Measurements from ENCODE around the gene CAVIN1. TPM values are rescaled to one million over a fixed set of nuclear protein-coding genes. Genes with fewer than 3 reads are reported as not detected.

The CAVIN1 gene
- total and polyA plus RNA-seq, 2 experiments from 2014 or later: 18.1 to 35.7 TPM

DNA sequence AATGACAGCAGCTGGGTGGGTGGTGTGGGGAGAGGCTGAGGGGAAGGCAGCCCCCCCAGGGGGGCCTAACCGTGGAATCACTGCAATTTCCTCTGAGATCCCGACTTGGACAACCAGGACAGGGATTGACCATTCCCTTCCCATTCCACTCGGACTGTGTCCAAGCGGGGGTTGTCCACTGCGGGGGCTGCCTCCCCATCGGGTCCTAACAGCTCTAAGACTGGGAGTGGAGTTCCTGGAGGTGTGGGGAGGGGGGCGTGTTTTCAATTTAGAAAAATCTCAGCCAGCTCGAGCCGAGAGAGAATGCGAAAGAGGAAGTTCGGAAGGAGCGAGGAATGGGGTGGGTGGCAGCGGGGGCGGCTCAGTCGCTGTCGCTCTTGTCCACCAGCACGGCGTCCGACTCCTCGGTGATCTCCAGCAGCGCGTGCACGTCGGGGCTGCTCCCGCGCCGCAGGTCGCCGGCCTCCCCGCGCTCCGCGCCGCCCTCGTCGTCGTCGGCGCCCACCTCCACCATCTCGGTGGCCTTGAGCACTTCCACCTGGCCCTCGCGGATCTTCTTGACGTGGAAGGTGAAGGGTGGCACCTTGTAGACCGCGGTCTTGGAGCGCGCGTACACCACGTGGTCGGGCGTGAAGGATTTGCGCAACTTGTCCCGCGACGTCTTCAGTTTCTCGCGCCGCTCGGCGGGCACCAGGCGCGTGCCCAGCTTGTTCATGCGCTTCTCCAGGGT lies 18.6 kb downstream of the CAVIN1 start (continued):
- TF ChIP-seq, protein P1, sequence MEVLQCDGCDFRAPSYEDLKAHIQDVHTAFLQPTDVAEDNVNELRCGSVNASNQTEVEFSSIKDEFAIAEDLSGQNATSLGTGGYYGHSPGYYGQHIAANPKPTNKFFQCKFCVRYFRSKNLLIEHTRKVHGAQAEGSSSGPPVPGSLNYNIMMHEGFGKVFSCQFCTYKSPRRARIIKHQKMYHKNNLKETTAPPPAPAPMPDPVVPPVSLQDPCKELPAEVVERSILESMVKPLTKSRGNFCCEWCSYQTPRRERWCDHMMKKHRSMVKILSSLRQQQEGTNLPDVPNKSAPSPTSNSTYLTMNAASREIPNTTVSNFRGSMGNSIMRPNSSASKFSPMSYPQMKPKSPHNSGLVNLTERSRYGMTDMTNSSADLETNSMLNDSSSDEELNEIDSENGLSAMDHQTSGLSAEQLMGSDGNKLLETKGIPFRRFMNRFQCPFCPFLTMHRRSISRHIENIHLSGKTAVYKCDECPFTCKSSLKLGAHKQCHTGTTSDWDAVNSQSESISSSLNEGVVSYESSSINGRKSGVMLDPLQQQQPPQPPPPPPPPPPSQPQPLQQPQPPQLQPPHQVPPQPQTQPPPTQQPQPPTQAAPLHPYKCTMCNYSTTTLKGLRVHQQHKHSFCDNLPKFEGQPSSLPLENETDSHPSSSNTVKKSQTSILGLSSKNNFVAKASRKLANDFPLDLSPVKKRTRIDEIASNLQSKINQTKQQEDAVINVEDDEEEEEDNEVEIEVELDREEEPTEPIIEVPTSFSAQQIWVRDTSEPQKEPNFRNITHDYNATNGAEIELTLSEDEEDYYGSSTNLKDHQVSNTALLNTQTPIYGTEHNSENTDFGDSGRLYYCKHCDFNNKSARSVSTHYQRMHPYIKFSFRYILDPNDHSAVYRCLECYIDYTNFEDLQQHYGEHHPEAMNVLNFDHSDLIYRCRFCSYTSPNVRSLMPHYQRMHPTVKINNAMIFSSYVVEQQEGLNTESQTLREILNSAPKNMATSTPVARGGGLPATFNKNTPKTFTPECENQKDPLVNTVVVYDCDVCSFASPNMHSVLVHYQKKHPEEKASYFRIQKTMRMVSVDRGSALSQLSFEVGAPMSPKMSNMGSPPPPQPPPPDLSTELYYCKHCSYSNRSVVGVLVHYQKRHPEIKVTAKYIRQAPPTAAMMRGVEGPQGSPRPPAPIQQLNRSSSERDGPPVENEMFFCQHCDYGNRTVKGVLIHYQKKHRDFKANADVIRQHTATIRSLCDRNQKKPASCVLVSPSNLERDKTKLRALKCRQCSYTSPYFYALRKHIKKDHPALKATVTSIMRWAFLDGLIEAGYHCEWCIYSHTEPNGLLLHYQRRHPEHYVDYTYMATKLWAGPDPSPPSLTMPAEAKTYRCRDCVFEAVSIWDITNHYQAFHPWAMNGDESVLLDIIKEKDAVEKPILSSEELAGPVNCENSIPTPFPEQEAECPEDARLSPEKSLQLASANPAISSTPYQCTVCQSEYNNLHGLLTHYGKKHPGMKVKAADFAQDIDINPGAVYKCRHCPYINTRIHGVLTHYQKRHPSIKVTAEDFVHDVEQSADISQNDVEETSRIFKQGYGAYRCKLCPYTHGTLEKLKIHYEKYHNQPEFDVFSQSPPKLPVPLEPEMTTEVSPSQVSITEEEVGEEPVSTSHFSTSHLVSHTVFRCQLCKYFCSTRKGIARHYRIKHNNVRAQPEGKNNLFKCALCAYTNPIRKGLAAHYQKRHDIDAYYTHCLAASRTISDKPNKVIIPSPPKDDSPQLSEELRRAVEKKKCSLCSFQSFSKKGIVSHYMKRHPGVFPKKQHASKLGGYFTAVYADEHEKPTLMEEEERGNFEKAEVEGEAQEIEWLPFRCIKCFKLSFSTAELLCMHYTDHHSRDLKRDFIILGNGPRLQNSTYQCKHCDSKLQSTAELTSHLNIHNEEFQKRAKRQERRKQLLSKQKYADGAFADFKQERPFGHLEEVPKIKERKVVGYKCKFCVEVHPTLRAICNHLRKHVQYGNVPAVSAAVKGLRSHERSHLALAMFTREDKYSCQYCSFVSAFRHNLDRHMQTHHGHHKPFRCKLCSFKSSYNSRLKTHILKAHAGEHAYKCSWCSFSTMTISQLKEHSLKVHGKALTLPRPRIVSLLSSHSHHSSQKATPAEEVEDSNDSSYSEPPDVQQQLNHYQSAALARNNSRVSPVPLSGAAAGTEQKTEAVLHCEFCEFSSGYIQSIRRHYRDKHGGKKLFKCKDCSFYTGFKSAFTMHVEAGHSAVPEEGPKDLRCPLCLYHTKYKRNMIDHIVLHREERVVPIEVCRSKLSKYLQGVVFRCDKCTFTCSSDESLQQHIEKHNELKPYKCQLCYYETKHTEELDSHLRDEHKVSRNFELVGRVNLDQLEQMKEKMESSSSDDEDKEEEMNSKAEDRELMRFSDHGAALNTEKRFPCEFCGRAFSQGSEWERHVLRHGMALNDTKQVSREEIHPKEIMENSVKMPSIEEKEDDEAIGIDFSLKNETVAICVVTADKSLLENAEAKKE (CRISPR knock-in tag; IDR thresholded peaks at IDR 0.05): no peak

DNA sequence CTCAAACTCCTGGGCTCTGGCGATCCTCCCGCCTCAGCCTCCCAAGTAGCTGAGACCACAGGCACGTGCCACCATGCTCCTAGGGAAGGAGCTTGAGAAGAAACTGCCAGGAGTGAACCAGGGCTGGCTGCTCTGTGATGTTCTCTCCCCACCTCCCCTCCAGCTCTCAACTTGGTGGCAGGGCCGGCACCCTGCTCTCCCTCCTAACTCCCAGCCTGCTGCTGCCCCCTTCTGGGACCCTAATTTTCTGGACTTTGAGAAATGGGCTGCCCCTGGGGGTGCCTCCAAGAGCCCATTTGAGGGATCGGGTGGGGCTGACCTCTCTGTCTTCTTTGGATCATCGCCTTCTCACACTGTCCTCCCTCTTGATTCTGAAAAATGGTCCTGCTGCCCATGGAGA lies 19.9 kb downstream of the CAVIN1 start:
- Histone ChIP-seq H3K4me3 (no peak overlapping the region), H3K4me2 (peak overlapping the region; percentile 72; the same call in 1 of the 2 replicates), H3K79me2 (replicated peaks; ENCODE audit: insufficient read depth) (no peaks in the 10 kb centered on the region), H3K9me2 (ENCODE audit: insufficient read depth) (no peaks in the 10 kb centered on the region), H3K4me1 (ENCODE audit: insufficient read depth) (peaks cover 49% of the 10 kb centered on the region), H4K20me1 (replicated peaks; ENCODE audit: insufficient read depth) (peaks cover 7% of the 10 kb centered on the region; the same call in 1 of the 2 replicates), H3F3A (replicated peaks; ENCODE audit: low read depth) (peaks cover 11% of the 10 kb centered on the region; the same call in 1 of the 2 replicates), H3K36me3 (ENCODE audit: insufficient read depth) (no peaks in the 10 kb centered on the region), H3K27ac (ENCODE audit: low read depth) (0 out of 2 replicates have a peak overlapping the region, but pooled peaks have one; percentile 58), H2AFZ (no peak overlapping the region), H3K27me3 (ENCODE audit: insufficient read depth) (no peaks in the 10 kb centered on the region)
- no peaks in the 10 kb centered on the region; the same call in 2 of the 3 replicates for H3K36me3 Mint-ChIP-seq (ENCODE audit: low read depth)
- peak; percentile 74 for DNase-seq (ENCODE audit: low spot score)
- no peaks in the 10 kb centered on the region for H3K9me3 Mint-ChIP-seq
- peak; percentile 25 for ATAC-seq
- no peak overlapping the region for H3K27ac Mint-ChIP-seq
- peaks cover 49% of the 10 kb centered on the region for H3K4me1 Mint-ChIP-seq
- no peak overlapping the region; the same call in 2 of the 3 replicates for H3K4me3 Mint-ChIP-seq
- peaks cover 7% of the 10 kb centered on the region for H3K27me3 Mint-ChIP-seq (ENCODE audit: insufficient read depth, low read depth, poor library complexity)
- TF ChIP-seq JUNB (IDR thresholded peaks at IDR 0.05; ENCODE audit: unreplicated experiment): no peak
- TF ChIP-seq, protein P2, sequence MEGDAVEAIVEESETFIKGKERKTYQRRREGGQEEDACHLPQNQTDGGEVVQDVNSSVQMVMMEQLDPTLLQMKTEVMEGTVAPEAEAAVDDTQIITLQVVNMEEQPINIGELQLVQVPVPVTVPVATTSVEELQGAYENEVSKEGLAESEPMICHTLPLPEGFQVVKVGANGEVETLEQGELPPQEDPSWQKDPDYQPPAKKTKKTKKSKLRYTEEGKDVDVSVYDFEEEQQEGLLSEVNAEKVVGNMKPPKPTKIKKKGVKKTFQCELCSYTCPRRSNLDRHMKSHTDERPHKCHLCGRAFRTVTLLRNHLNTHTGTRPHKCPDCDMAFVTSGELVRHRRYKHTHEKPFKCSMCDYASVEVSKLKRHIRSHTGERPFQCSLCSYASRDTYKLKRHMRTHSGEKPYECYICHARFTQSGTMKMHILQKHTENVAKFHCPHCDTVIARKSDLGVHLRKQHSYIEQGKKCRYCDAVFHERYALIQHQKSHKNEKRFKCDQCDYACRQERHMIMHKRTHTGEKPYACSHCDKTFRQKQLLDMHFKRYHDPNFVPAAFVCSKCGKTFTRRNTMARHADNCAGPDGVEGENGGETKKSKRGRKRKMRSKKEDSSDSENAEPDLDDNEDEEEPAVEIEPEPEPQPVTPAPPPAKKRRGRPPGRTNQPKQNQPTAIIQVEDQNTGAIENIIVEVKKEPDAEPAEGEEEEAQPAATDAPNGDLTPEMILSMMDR (conservative IDR thresholded peaks at IDR 0.05; ENCODE audit: low read depth in 2 of 2): peak; percentile 55 to 84

Data from GM23338 (cell line).